Osteocyte (in vitro differentiated cells): ENCODE data around the gene RGS11. TPM values are rescaled to one million over a fixed set of nuclear protein-coding genes. Genes with fewer than 3 reads are reported as not detected.

Source experiments
- DNase-seq: peaks from one replicate; pipeline ENCODE4 v3.0.0; 2021; ENCODE audit warnings: mixed read lengths; ENCODE audit not compliant: unreplicated experiment; ENCODE audit errors: extremely low spot score
- H3K27ac Mint-ChIP-seq: one replicate; pipeline ENCODE4 v1.8.0; 2021; ENCODE audit warnings: mild to moderate bottlenecking, mixed read lengths; ENCODE audit not compliant: unreplicated experiment
- H3K27me3 Mint-ChIP-seq: one replicate; pipeline ENCODE4 v1.8.0; 2021; ENCODE audit warnings: mixed read lengths; ENCODE audit not compliant: unreplicated experiment
- H3K36me3 Mint-ChIP-seq: one replicate; pipeline ENCODE4 v1.8.0; 2021; ENCODE audit warnings: mixed read lengths; ENCODE audit not compliant: unreplicated experiment
- H3K4me1 Mint-ChIP-seq: one replicate; pipeline ENCODE4 v1.8.0; 2021; ENCODE audit warnings: mixed read lengths; ENCODE audit not compliant: unreplicated experiment
- H3K4me3 Mint-ChIP-seq: one replicate; pipeline ENCODE4 v1.8.0; 2021; ENCODE audit warnings: mild to moderate bottlenecking, moderate library complexity, mixed read lengths; ENCODE audit not compliant: unreplicated experiment
- H3K9me3 Mint-ChIP-seq: one replicate; pipeline ENCODE4 v1.8.0; 2021; ENCODE audit warnings: mixed read lengths; ENCODE audit not compliant: unreplicated experiment
- total RNA-seq: library from RNA; stranded (reverse); gene quantifications from 2 replicates; pipeline ENCODE4 v1.2.1, GENCODE V29; 2021
- TF ChIP-seq, protein P1 (sequence below): fragments of 200-600 bp; sonication (generic); IDR thresholded peaks from 2 replicates; pipeline ENCODE4 v1.5.0; 2021; ENCODE audit warnings: antibody characterized with exemption, mild to moderate bottlenecking, moderate library complexity

Gene RGS11
- total RNA-seq, 1 donor from 2014 or later = 9.5 TPM

DNA sequence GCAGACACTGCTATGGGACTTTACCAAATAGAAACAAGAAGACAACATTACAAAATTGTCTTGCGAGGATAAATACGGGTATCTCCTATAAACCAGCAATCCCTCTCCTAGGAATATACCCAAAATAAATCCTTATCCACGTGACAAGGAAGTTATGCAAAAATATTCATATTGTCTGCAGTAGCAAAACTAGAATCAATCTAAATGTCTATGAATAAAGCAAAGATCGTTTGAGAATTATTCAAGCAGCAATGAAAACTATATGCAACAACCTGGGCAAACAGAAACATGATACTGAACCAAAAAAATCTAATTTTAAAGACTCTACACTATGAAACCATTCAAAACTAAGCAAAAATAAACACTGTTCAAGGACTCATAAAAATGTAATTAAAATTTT lies 55.7 kb downstream of the RGS11 start:
- TF ChIP-seq, protein P1, sequence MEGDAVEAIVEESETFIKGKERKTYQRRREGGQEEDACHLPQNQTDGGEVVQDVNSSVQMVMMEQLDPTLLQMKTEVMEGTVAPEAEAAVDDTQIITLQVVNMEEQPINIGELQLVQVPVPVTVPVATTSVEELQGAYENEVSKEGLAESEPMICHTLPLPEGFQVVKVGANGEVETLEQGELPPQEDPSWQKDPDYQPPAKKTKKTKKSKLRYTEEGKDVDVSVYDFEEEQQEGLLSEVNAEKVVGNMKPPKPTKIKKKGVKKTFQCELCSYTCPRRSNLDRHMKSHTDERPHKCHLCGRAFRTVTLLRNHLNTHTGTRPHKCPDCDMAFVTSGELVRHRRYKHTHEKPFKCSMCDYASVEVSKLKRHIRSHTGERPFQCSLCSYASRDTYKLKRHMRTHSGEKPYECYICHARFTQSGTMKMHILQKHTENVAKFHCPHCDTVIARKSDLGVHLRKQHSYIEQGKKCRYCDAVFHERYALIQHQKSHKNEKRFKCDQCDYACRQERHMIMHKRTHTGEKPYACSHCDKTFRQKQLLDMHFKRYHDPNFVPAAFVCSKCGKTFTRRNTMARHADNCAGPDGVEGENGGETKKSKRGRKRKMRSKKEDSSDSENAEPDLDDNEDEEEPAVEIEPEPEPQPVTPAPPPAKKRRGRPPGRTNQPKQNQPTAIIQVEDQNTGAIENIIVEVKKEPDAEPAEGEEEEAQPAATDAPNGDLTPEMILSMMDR = no peak
- Mint-ChIP-seq H3K4me3 (no peak overlapping the region), H3K4me1 (no peaks in the 10 kb centered on the region), H3K27me3 (no peaks in the 10 kb centered on the region), H3K36me3 (peaks cover 23% of the 10 kb centered on the region), H3K9me3 (no peaks in the 10 kb centered on the region), H3K27ac (no peak overlapping the region)
- no peak for DNase-seq

Other genes starting within 250 kb of the RGS11 start
- 9.9 and 10.3 TPM in 2 replicates for gene POLR3K, start 222.3 kb downstream of the RGS11 start, total RNA-seq
- 28.6 and 30.4 TPM in 2 replicates for gene SNRNP25, start 222.1 kb downstream of the RGS11 start, total RNA-seq
- gene RHBDF1, start 203.3 kb downstream of the RGS11 start, total RNA-seq = 56.8 and 57.6 TPM in 2 replicates
- 65.9 and 71.6 TPM in 2 replicates for gene MPG, start 197.7 kb downstream of the RGS11 start, total RNA-seq
- 45.1 and 45.3 TPM in 2 replicates for gene NPRL3, start 137.3 kb downstream of the RGS11 start, total RNA-seq
- not detected in 2 replicates for gene HBZ, start 123.3 kb downstream of the RGS11 start, total RNA-seq
- gene HBM, start 110.0 kb downstream of the RGS11 start, total RNA-seq = not detected in 2 replicates
- not detected in 2 replicates for gene HBA2, start 103.1 kb downstream of the RGS11 start, total RNA-seq
- not detected in 2 replicates for gene HBA1, start 99.3 kb downstream of the RGS11 start, total RNA-seq
- gene HBQ1, start 95.5 kb downstream of the RGS11 start, total RNA-seq = not detected in 2 replicates
- 103 and 104 TPM in 2 replicates for gene LUC7L, start 46.5 kb downstream of the RGS11 start, total RNA-seq
- gene FAM234A, start 41.1 kb downstream of the RGS11 start, total RNA-seq = 171 and 185 TPM in 2 replicates
- gene ARHGDIG, start 4.6 kb upstream of the RGS11 start, total RNA-seq = 0.54 TPM in 1 of 2 replicates, not detected in the other
- gene PDIA2, start 7.2 kb upstream of the RGS11 start, total RNA-seq = not detected in 2 replicates
- 31.5 and 33.0 TPM in 2 replicates for gene AXIN1, start 76.8 kb upstream of the RGS11 start, total RNA-seq
- 71.7 and 74.3 TPM in 2 replicates for gene MRPL28, start 94.6 kb upstream of the RGS11 start, total RNA-seq
- 59.3 and 61.6 TPM in 2 replicates for gene PGAP6, start 106.0 kb upstream of the RGS11 start, total RNA-seq
- gene NME4, start 121.3 kb upstream of the RGS11 start, total RNA-seq = 148 and 157 TPM in 2 replicates
- gene DECR2, start 125.9 kb upstream of the RGS11 start, total RNA-seq = 23.4 and 23.9 TPM in 2 replicates
- gene RAB11FIP3, start 149.7 kb upstream of the RGS11 start, total RNA-seq = 60.2 and 65.2 TPM in 2 replicates